ENCODE results near the gene CXCL1.

The CXCL1 gene

DNA sequence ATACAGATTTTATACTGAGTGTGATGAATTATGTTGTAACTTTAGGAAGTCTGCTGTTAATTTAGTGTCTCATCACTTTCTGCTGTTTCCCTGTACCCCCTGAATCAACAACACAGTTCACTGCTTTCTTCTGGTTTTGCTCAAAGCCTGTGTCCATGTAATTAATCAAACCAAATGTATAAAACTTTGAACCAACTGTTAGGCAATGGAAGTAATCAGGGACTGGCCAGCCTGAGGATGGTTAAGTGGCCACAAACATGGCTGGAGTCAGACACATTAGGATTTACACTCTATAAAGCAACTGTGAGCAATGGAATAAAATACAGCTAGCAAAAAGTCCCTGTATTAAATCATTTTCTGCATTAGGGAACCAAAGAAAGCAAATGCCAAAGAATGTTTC, 42.6 kb downstream of the CXCL1 start:
- TF ChIP-seq, protein P1, sequence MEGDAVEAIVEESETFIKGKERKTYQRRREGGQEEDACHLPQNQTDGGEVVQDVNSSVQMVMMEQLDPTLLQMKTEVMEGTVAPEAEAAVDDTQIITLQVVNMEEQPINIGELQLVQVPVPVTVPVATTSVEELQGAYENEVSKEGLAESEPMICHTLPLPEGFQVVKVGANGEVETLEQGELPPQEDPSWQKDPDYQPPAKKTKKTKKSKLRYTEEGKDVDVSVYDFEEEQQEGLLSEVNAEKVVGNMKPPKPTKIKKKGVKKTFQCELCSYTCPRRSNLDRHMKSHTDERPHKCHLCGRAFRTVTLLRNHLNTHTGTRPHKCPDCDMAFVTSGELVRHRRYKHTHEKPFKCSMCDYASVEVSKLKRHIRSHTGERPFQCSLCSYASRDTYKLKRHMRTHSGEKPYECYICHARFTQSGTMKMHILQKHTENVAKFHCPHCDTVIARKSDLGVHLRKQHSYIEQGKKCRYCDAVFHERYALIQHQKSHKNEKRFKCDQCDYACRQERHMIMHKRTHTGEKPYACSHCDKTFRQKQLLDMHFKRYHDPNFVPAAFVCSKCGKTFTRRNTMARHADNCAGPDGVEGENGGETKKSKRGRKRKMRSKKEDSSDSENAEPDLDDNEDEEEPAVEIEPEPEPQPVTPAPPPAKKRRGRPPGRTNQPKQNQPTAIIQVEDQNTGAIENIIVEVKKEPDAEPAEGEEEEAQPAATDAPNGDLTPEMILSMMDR (IDR thresholded peaks at IDR 0.05): no peak
- Histone ChIP-seq H3K27ac (no peak overlapping the region), H3K4me3 (no peak overlapping the region)
- no peak for DNase-seq (ENCODE audit: low spot score)

DNA sequence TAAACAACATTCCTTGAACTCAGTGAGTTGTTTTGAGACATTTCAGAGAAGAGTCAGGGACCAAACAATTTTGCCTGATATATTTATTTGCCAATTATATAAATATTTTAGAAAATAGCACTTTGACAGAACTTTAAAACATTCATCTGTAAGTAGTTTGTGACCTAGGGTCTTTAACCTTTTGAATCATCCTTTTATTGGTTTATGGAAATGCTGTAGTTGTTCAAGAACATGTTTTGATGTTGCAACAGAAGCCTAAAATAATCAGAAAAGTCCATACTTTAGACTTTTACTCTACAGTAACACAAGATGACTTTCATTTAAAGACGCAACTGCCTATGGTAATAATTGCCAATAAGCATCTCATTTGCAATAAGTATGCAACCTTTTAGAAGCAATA, 43.0 kb downstream of the CXCL1 start:
- TF ChIP-seq, protein P1 (IDR thresholded peaks at IDR 0.05): no peak
- no peak for DNase-seq (ENCODE audit: low spot score)
- H3K27ac ChIP-seq: no peak overlapping the region

DNA sequence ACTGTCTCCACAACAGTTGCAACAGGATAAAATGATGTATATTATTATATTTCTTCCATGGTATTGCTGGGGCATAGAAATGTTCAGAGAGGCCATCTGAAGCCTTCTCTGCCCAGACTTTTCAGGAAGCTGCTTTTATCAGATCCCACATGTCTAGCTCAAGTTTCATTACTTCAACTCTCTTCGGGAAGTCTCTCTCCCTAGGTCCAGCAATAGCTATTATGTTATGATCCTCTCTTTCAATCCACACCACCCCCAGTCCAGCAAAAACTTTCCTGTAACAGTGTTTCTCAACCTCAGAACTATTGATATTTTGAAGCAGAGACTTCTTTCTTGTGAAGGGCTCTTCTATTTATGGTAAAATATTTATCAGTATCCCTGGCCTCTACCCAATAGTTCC, 44.9 kb downstream of the CXCL1 start:
- Histone ChIP-seq H3K4me3 (no peak overlapping the region), H3K27ac (no peak overlapping the region)
- DNase-seq (ENCODE audit: low spot score): no peak
- TF ChIP-seq, protein P1 (IDR thresholded peaks at IDR 0.05): no peak

More for the DNA sequence above, 43.0 kb downstream of the CXCL1 start:
- no peak overlapping the region for H3K4me3 ChIP-seq

DNA sequence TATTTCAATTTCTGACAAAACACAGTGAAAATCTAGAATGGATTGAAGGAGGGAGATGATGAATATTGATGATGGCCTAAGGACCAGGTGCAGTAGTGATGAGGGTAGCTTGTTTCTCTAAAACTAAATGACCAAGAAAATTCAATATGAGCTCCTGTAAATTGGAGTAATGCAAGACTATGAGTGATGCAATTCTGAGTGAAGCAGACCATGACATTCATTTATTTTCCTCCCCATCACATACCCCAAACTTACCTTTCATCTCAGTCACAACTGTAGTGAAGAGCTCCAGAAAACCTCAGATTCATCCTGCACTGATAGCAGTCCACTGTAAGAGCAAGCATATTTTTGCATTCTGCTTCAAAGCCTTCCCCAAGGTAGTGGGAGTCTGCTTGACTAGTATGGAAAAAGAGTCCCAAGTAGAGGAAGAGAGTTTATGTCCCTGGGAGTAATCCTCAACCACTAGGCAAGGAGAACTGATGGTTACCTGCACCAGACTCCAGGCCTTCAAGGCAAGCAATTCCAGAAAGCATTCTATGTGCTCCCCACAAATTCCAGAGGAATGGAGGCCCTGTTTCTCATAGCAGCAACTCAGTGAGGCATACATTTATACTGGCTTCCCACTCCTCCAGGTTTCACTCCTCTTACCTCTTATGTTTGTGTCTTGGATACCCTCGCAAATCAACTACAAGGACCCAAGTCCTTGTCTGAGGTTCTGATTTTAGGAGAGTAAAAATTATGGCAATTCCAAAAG, 47.2 kb downstream of the CXCL1 start:
- TF ChIP-seq, protein P1 (IDR thresholded peaks at IDR 0.05): no peak
- Histone ChIP-seq H3K27ac (no peak overlapping the region), H3K4me3 (no peak overlapping the region)
- DNase-seq (ENCODE audit: low spot score): no peak

DNA sequence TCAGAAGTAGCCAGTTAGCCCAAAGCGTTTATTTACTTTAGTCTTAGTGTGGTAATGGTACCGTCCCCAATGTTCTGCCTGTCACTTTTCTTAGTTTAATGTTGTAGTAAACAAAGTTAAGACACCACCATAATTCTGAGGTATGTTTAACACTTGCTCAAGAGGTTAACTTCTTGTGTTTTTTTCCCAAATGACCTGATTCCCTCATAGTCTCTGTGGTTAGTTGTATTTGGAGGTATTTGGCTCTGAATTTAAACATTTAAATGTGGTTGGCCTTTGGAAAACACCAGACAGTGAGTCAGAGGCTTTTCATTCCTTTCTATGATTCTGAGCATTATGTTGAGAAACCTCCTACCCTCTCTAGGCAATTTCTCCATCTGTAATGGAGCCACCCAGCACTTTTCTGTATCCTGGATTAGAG, 47.9 kb downstream of the CXCL1 start:
- H3K27ac ChIP-seq: no peak overlapping the region

DNA sequence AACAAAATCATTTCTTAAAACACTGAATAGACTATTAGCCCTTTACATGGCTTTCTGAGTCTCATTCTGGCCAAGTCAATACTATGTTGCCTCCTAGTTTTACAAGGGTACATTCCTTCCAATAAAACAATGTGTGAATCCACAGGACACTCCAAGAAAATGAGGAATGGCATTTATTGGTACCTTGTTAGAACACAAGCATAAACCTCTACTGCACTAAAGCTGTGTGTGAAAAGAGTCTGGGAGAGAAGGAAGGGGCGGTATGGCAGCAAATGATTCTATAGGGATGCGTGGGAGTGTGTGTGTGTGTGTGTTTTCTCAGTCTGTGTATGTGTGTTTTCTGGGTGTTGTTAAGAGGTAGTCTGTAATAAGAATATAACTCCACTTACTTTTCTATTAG, 48.9 kb downstream of the CXCL1 start:
- TF ChIP-seq, protein P1 (IDR thresholded peaks at IDR 0.05): no peak
- Histone ChIP-seq H3K27ac (no peak overlapping the region), H3K4me3 (no peak overlapping the region)
- no peak for DNase-seq (ENCODE audit: low spot score)

More for the DNA sequence above, 47.9 kb downstream of the CXCL1 start:
- TF ChIP-seq, protein P1 (IDR thresholded peaks at IDR 0.05): no peak
- no peak for DNase-seq (ENCODE audit: low spot score)
- H3K4me3 ChIP-seq: no peak overlapping the region

DNA sequence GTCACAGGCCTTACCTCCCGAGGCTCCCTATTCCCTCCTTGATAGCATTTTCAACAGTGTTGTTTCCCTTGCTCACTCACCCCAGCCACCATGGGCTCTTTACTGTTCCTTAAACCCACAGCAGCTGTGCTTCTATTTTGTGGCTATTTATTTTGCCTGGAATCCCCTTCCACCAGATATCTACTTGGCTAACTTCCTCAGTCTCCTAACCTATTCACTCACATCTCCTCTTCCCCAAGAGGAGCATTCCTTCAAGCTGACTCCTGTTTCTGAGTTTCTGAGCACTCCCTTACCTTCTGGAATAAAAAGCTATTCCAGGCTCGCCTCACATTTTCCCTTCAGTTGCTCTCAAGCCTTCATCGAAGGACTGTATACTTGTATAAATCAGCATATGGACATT, 50.5 kb downstream of the CXCL1 start:
- H3K27ac ChIP-seq: no peak overlapping the region
- TF ChIP-seq, protein P1 (IDR thresholded peaks at IDR 0.05): no peak
- H3K4me3 ChIP-seq: no peak overlapping the region
- DNase-seq (ENCODE audit: low spot score): no peak

Measured in coronary artery (tissue), 2 donors.